Measurements from ENCODE around the gene ERC1.

- TF ChIP-seq EZH2 (IDR thresholded peaks at IDR 0.05; ENCODE audit: low read length, missing control alignments) = no peak
- TF ChIP-seq CTCF (conservative IDR thresholded peaks at IDR 0.05 in 1 of 2, IDR thresholded peaks at IDR 0.05 in 1 of 2; ENCODE audit: low read depth in 1 of 2, low read length in 2 of 2) = no peak
These were observed 434.3 kb downstream of the ERC1 start for GRCh38 chr12:1425396-1425729.
